Measurements from ENCODE around the gene OR4D11. TPM values are rescaled to one million over a fixed set of nuclear protein-coding genes. Genes with fewer than 3 reads are reported as not detected.

OR4D11 gene
- polyA plus RNA-seq, 1 donor (not counting 4 experiments of a cell fraction or from before 2014, with no cell fraction given) = not detected

GRCh38 chr11:59523541-59523940 lies 20.2 kb downstream of the OR4D11 start:
- Histone ChIP-seq H3K4me3 (ENCODE audit: control insufficient read depth in 2 of 3, extremely low read depth in 1 of 3, insufficient read depth in 2 of 3, low read depth in 1 of 3, low read length in 3 of 3) (no peak overlapping the region), H3K4me1 (ENCODE audit: control insufficient read depth, extremely low read depth, insufficient read depth, low read length) (no peaks in the 10 kb centered on the region), H3K9me3 (ENCODE audit: control insufficient read depth, low read depth, low read length) (no peaks in the 10 kb centered on the region), H3K9me1 (ENCODE audit: control insufficient read depth, extremely low read depth, insufficient read depth, low read length) (no peaks in the 10 kb centered on the region), H2AFZ (ENCODE audit: control insufficient read depth, low read length) (no peak overlapping the region), H3K79me2 (ENCODE audit: control insufficient read depth, insufficient read depth, low read length) (no peaks in the 10 kb centered on the region), H3K27me3 (ENCODE audit: control insufficient read depth, extremely low read depth, insufficient read depth, low read length) (peaks cover 5% of the 10 kb centered on the region), H4K20me1 (ENCODE audit: control insufficient read depth, extremely low read depth, insufficient read depth, low read length) (no peaks in the 10 kb centered on the region), H3K36me3 (ENCODE audit: control insufficient read depth in 2 of 2, extremely low read depth in 1 of 2, insufficient read depth in 2 of 2, low read length in 2 of 2) (no peaks in the 10 kb centered on the region), H3K9ac (ENCODE audit: control insufficient read depth, extremely low read depth, insufficient read depth, low read length) (no peak overlapping the region), H3K27ac (ENCODE audit: control insufficient read depth, insufficient read depth, low read length) (no peak overlapping the region), H3K4me2 (ENCODE audit: control insufficient read depth, extremely low read depth, insufficient read depth, low read depth, low read length) (no peak overlapping the region)
- DNase-seq (ENCODE audit: low read depth, low spot score) (no peak), FAIRE-seq (no peak)
- TF ChIP-seq EZH2 (IDR thresholded peaks at IDR 0.05; ENCODE audit: low read length) = no peak
- TF ChIP-seq, protein P1, sequence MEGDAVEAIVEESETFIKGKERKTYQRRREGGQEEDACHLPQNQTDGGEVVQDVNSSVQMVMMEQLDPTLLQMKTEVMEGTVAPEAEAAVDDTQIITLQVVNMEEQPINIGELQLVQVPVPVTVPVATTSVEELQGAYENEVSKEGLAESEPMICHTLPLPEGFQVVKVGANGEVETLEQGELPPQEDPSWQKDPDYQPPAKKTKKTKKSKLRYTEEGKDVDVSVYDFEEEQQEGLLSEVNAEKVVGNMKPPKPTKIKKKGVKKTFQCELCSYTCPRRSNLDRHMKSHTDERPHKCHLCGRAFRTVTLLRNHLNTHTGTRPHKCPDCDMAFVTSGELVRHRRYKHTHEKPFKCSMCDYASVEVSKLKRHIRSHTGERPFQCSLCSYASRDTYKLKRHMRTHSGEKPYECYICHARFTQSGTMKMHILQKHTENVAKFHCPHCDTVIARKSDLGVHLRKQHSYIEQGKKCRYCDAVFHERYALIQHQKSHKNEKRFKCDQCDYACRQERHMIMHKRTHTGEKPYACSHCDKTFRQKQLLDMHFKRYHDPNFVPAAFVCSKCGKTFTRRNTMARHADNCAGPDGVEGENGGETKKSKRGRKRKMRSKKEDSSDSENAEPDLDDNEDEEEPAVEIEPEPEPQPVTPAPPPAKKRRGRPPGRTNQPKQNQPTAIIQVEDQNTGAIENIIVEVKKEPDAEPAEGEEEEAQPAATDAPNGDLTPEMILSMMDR (optimal IDR thresholded peaks at IDR 0.05 in 1 of 3, IDR thresholded peaks at IDR 0.05 in 1 of 3, conservative IDR thresholded peaks at IDR 0.05 in 1 of 3; ENCODE audit: extremely low read depth in 1 of 3, insufficient read depth in 2 of 3, low read length in 3 of 3) = no peak
- dilution Hi-C loops (cut with MboI; ENCODE audit: extremely low pct_ligation_motif_present, low sequenced_read_pairs) = no loop called here

- TF ChIP-seq, protein P1 (optimal IDR thresholded peaks at IDR 0.05 in 1 of 3, IDR thresholded peaks at IDR 0.05 in 1 of 3, conservative IDR thresholded peaks at IDR 0.05 in 1 of 3; ENCODE audit: extremely low read depth in 1 of 3, insufficient read depth in 2 of 3, low read length in 3 of 3) = no peak
- no peak for TF ChIP-seq EZH2 (IDR thresholded peaks at IDR 0.05; ENCODE audit: low read length)
- H3K27ac ChIP-seq (ENCODE audit: control insufficient read depth, insufficient read depth, low read length) = no peak overlapping the region
- dilution Hi-C loops (cut with MboI; ENCODE audit: extremely low pct_ligation_motif_present, low sequenced_read_pairs) = no loop called here
- no peaks in the 10 kb centered on the region for H3K36me3 ChIP-seq (ENCODE audit: control insufficient read depth in 2 of 2, extremely low read depth in 1 of 2, insufficient read depth in 2 of 2, low read length in 2 of 2)
- H3K79me2 ChIP-seq (ENCODE audit: control insufficient read depth, insufficient read depth, low read length) = no peaks in the 10 kb centered on the region
- H3K4me1 ChIP-seq (ENCODE audit: control insufficient read depth, extremely low read depth, insufficient read depth, low read length) = no peaks in the 10 kb centered on the region
- H3K4me2 ChIP-seq (ENCODE audit: control insufficient read depth, extremely low read depth, insufficient read depth, low read depth, low read length) = no peak overlapping the region
- H3K27me3 ChIP-seq (ENCODE audit: control insufficient read depth, extremely low read depth, insufficient read depth, low read length) = peaks cover 5% of the 10 kb centered on the region
- no peak overlapping the region for H3K4me3 ChIP-seq (ENCODE audit: control insufficient read depth in 2 of 3, extremely low read depth in 1 of 3, insufficient read depth in 2 of 3, low read depth in 1 of 3, low read length in 3 of 3)
- no peak overlapping the region for H2AFZ ChIP-seq (ENCODE audit: control insufficient read depth, low read length)
- H3K9me1 ChIP-seq (ENCODE audit: control insufficient read depth, extremely low read depth, insufficient read depth, low read length) = no peaks in the 10 kb centered on the region
- no peak overlapping the region for H3K9ac ChIP-seq (ENCODE audit: control insufficient read depth, extremely low read depth, insufficient read depth, low read length)
- no peaks in the 10 kb centered on the region for H3K9me3 ChIP-seq (ENCODE audit: control insufficient read depth, low read depth, low read length)
- no peak for FAIRE-seq
- no peaks in the 10 kb centered on the region for H4K20me1 ChIP-seq (ENCODE audit: control insufficient read depth, extremely low read depth, insufficient read depth, low read length)
- no peak for DNase-seq (ENCODE audit: low read depth, low spot score)
Observed at GRCh38 chr11:59528711-59529110, 25.3 kb downstream of the OR4D11 start.

Data from keratinocyte (primary cell).